ENCODE data around the gene PNMA6E.

The PNMA6E gene

GRCh38 chrX:153401133-153401764 lies at the start of gene PNMA6E:
PNMA6E (minus strand) TSS chrX:153401350; CDS start chrX:153398849, 2,501 bp downstream.
- no peak for DNase-seq (ENCODE audit: low spot score)

DNA sequence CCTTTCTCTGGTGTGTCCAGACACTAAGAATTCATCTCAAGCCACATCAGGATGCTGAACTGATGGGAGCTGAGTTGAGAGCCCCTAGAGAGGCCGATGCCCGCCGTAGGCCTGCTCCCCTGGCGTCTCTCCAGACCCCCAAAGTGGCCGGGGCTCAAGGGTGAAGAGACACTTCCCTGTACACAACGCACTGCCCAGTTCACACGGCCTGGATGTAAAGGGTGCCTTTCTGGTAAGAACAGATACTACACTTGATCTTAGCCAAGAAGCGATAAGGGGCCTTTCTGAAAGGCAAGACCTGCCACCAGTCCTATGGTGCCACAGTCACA lies 49.8 kb upstream of the PNMA6E start:
- no peak for DNase-seq (ENCODE audit: low spot score)

DNA sequence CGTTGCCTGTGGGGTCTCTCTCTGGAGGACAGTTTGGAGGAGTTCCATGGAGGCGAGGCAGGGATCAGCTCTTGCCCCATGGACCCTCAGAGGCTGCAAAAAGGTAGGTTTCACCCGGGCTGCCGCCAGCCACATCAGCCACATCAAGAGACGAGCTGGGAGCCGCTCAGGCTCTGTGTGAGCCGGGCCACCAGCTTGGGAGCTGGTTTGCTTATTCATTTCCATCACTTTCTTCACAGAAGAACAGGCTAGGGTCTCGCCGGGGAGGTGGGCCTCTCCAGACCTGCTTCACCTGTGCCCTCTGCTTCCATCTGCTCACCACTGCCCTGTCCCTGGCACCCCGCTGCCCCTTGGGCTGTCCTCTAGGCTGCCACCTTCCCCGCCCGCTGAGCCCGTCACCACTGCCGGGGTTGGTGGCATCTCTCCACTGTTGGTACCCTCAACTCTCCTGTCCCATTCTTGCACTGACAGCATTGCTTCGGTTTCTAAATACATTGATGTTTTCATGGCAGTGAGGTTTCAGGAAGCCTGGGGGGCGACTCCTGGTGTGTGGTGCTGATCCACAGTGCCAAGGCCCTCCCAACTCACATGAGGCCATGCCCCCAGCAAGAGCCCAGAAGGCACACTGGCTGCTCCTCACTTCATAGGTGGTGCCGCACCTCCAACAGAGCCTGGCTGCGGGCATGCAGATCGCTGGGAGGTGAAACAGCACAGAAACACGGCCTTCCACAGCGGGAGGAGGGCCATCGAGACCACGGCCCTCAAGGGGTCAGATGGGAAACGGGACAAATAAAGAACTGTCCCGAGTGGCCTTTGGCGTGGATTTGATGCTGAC lies 49.2 kb upstream of the PNMA6E start:
- DNase-seq (ENCODE audit: low spot score): no peak

DNA sequence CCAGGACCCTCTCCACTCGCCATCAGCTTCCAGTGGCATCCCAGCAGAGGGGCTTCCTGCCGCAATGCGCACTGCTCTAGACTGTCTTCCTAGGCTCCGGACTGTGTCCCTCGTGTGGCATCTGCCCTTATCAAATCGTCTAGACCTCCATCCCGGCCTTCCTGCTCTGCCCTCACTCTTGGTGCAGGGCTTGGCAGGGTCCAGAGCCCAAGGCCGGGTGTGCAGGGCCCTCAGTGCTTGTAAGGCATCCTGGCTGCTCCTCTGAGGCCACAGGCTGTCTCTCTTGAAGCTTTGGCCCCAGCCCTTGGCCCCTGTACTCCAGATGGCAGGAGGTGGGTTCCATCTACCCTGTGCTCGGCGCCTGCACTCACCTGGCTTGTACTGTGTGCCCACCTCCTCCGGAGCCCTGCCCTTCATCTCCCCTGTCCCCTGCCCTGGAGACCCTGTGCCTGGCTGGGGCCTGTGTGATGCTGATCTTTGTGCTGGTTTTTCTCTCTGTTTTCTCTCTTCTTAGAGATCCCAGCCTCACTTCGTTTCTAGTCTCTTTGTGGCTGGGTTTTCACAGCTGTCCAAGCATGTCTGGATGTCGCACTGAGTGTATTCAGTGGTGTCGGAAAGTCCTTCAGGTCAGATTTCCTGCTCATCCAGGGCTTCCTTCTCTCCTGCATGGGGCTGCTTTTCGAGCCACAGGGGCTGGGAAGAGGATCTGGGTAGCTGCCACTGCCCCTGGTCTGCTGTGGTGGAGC lies 48.4 kb upstream of the PNMA6E start:
- no peak for DNase-seq (ENCODE audit: low spot score)

DNA sequence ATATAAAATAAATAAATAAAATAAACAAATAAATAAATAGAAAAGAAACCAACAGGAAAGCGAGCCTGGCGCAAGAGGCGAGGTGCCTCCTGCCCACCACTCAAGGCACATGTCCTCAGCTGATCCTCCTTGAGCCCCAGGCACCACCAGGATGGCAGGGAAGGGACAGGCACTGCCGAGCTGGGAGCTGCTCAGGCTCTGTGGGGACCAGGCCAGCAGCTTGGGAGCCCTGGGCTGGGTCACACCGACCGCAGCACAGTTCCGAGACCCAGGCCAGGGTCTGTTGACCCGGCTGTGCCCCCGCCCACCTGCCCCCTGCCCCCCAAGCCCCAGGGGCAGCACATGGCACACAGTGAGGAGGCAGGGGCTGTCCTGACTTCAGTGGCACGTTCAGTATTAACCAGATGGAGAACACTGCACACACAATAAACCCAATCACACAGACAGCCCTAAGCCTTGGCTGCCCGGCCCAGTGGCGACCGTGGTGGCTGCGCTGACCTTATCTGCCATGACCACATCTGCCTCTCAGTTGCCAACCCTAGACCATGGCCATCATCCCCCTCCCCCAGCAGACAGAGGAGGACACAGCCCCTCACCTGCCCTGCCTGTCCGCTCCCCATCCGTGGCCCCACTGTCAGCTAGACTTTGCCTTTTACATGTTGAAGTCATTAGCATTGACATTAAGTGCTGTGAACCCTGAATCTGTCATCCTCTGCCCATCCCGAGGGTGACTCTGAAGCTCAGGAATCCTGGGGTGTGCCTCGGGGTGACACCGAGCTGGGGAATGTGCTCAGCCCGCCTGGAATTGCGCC lies 47.6 kb upstream of the PNMA6E start:
- no peak for DNase-seq (ENCODE audit: low spot score)

- no peak for DNase-seq (ENCODE audit: low spot score)
These were observed 46.4 kb upstream of the PNMA6E start for GRCh38 chrX:153447581-153447960.

GRCh38 chrX:153446950-153447580 lies 45.9 kb upstream of the PNMA6E start:
- no peak for DNase-seq (ENCODE audit: low spot score)

- DNase-seq (ENCODE audit: low spot score): no peak
These were observed 45.4 kb upstream of the PNMA6E start for GRCh38 chrX:153446636-153446936.

DNA sequence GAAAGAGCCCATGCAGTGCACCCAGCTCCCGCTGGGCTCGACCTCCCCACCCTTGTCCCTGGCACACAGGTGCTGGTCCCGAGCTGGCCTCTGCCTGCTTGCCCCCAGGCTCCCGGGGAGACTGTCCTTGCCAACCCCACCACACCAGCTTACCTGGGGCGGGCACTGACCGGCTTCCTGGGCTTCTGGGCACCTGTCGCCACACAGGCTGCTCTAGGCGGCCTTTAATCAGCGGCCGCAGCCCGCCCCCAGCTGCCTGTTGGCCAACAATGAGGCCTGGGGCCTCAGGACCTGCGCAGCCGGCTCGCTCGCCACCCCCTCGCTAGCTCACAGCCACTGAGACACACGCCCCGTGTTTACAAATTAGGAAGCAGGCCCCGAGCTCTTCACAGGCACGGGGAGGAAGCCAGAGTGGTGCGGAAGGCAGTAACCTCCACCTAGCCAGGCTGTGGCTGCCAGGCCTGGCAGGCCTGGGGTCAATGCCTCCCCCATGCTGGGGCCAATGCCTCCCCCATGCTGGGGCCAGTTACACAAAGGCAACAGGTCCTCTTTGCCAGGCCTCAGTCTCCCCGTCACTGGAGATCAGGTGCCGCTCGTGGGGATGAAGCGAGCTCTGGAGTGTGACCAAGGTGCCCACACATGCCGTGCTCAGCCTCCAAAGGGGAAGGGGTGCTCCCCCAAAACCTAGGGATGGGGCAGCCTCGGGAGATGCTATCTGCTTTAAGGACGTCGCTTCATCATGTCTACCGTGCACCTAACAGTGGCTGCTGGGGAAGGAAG lies 44.9 kb upstream of the PNMA6E start, which contains the start of gene TREX2:
TREX2 (minus strand) TSS at position 201 of the 780 bp plus-strand sequence. CDS start 626 bp downstream, outside the sequence.
- DNase-seq (ENCODE audit: low spot score): no peak

GRCh38 chrX:153445106-153445855 lies 44.1 kb upstream of the PNMA6E start:
- DNase-seq (ENCODE audit: low spot score): no peak

GRCh38 chrX:153444333-153445011 lies 43.3 kb upstream of the PNMA6E start:
- no peak for DNase-seq (ENCODE audit: low spot score)

DNA sequence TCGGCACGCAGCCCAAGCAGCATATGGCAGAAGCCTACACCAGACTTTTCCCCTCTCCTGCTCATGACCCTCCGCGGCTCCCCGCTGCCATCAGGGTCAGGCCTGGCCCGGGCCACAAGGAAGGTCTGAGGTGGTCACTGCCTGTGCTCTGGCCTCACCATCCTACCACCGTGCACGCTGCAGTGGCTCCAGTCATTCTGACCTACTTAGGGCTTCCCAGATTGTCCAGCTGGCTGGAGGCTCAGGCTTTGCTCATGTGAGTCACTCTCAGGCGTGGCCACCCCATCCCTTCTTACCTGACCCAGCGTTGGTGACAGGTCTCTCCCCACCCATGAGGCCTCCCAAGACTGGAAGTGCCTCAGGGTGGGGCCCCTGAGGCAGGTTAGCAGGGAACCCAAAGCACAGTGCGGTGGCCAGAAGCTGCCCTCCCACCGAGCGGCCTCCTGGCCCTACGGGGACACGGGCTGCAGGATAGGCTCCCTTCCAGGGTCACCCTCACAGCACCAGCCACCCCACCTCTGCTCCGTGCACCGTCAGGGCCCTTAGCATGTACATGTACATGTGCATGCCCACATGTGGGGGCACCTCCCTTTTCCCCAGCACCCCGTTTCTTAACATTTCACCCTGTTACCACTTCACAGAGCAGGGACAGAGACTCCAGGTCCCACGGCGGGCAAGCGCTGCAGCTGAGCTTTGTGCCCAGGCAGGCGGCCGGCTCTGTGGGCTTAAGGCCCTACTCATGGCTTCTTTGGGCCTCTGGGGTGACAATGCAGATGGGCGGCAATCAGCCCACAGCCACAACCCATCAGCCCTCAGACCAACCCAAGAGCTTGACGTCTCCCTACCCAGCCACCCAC lies 42.6 kb upstream of the PNMA6E start:
- no peak for DNase-seq (ENCODE audit: low spot score)

DNA sequence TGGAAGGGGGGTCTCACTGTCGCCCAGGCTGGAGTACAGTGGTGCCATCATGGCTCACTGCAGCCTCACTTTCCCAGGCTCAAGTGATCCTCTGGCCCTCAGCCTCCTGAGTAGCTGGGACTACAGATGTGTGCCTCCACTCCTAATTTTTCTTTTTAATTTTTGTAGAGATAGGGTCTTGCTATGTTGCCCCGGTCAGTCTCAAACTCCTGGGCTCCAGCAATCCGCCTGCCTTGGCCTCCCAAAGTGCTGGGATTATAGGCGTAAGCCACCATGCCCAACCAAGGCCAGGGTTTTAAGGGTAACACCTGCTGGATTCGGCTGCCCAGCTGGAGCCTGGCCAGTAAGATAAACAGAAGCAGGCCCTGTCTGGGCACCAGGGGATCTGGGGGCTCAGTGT lies 41.3 kb upstream of the PNMA6E start:
- no peak for DNase-seq (ENCODE audit: low spot score)

- no peak for DNase-seq (ENCODE audit: low spot score)
These were observed 40.8 kb upstream of the PNMA6E start for GRCh38 chrX:153441981-153442380.

- no peak for DNase-seq (ENCODE audit: low spot score)
These were observed 40.1 kb upstream of the PNMA6E start for GRCh38 chrX:153441296-153441695.

DNA sequence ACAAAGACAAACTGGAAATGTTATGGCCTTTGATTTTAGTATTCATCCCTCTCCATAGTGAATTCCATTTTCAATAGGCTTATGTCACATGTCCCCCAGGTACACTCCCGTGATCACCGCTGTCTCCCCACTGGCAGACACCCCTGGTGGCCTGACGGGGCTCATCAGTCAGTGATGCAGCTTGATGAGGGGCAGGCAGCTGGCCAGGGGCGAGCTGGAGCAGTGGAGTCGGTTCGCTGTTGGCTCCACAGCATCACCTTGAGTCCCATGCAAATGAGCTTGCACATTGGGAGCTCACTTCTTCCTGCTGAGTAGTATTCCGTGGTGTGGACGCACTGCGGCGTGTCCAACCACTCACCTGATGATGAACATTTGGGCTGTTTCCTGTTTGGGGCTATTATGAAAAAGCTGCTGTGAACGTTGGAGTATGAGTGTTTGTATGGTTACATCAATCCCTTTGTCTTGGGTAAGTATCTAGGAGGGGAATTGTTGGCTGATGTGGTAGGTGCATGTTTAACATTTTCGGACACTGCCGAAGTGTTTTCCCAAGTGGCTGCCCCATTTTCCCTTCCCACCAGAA lies 39.5 kb upstream of the PNMA6E start:
- DNase-seq (ENCODE audit: low spot score): no peak

GRCh38 chrX:153439977-153440376 lies 38.8 kb upstream of the PNMA6E start:
- no peak for DNase-seq (ENCODE audit: low spot score)

DNA sequence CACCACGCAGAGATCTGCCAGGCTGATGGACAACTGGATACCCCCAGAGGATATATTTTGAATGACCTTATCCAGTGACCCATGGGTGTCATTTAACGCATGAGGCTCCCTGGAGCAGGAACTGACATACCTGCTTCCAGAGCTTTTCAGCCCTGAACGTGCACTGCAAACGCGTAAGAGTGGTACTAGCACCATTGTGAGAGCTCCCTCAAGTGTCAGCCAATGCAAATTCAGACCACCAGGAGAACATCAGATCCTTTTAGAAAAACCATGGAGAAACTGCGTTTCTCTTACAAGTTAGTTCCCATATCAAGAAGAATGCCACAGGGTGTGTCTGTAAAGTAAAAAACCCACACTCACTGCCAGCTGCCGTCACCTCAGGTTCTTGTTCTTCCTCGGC lies 37.4 kb upstream of the PNMA6E start:
- DNase-seq (ENCODE audit: low spot score): no peak
